Body of pancreas (tissue), 2 donors: ENCODE results near the gene NBAS. TPM values are rescaled to one million over a fixed set of nuclear protein-coding genes. Genes with fewer than 3 reads are reported as not detected.

ENCODE experiments used
- total RNA-seq, 2 donors: library from RNA; depleted of rRNA; stranded (reverse); fragments of >200 nt; gene quantifications; one replicate each; pipeline ENCODE4 v1.1.0, GENCODE V29; 2016

The NBAS gene
- total RNA-seq, 2 donors from 2014 or later: 34.0 to 35.9 TPM

Other genes with a start within 250 kb of the NBAS start
- gene DDX1, start 30.5 kb upstream of the NBAS start, total RNA-seq: 10 to 100 TPM; 35.3 to 61.3 TPM